ENCODE results near the gene TRAF1. TPM values are rescaled to one million over a fixed set of nuclear protein-coding genes. Genes with fewer than 3 reads are reported as not detected.

Gene TRAF1
- total RNA-seq, 2 experiments from 2014 or later, result 61.9 to 64.3 TPM

- ChIA-PET CTCF (interaction anchor here (0.6 to 3.9 kb wide), 5 partner anchors 12 to 107 kb away, joined by 3 to 18 read pairs (median 3); no protein-coding TSS in a partner anchor), POLR2A (no interaction called here)
- no peaks in the 10 kb centered on the region for H3K27me3 Mint-ChIP-seq
- peaks cover 76% of the 10 kb centered on the region for H3K36me3 Mint-ChIP-seq (ENCODE audit: low read depth)
- H3K27ac Mint-ChIP-seq, result peak overlapping the region; percentile 96
- H3K4me1 Mint-ChIP-seq, result peaks cover 79% of the 10 kb centered on the region
- peak overlapping the region; percentile 90 for H3K4me3 Mint-ChIP-seq
- no peak for DNase-seq
- no peaks in the 10 kb centered on the region for H3K9me3 Mint-ChIP-seq
Observed at GRCh38 chr9:120874226-120875194, 52.1 kb downstream of the TRAF1 start.

GRCh38 chr9:120873512-120873911, 53.1 kb downstream of the TRAF1 start:
- H3K4me1 Mint-ChIP-seq, result peaks cover 75% of the 10 kb centered on the region
- POLR2A ChIA-PET, result interaction anchor here (0.9 to 1.7 kb wide), 3 partner anchors 24 to 56 kb away, joined by 3 to 6 read pairs (median 4); no protein-coding TSS in a partner anchor
- peak overlapping the region; percentile 90 for H3K4me3 Mint-ChIP-seq
- peak overlapping the region; percentile 96 for H3K27ac Mint-ChIP-seq
- CTCF ChIA-PET, result interaction anchor here (1.1 to 3.9 kb wide), 6 partner anchors 9 to 52 kb away, joined by 3 to 18 read pairs (median 4); no protein-coding TSS in a partner anchor
- H3K27me3 Mint-ChIP-seq, result no peaks in the 10 kb centered on the region
- peaks cover 78% of the 10 kb centered on the region for H3K36me3 Mint-ChIP-seq (ENCODE audit: low read depth)
- no peaks in the 10 kb centered on the region for H3K9me3 Mint-ChIP-seq
- DNase-seq, result no peak

- Mint-ChIP-seq H3K9me3 (no peaks in the 10 kb centered on the region), H3K4me3 (peak overlapping the region; percentile 15), H3K4me1 (peaks cover 75% of the 10 kb centered on the region), H3K27me3 (no peaks in the 10 kb centered on the region), H3K36me3 (ENCODE audit: low read depth) (peaks cover 80% of the 10 kb centered on the region), H3K27ac (peak overlapping the region; percentile 96)
- DNase-seq, result no peak
- ChIA-PET CTCF (interaction anchor here (0.7 to 3.9 kb wide), 8 partner anchors 10 to 183 kb away, joined by 3 to 18 read pairs (median 4); no protein-coding TSS in a partner anchor), POLR2A (interaction anchor here (0.6 to 1.7 kb wide), 6 partner anchors 19 to 56 kb away, joined by 3 to 9 read pairs (median 4); no protein-coding TSS in a partner anchor)
Observed at GRCh38 chr9:120872791-120873502, 53.6 kb downstream of the TRAF1 start.

GRCh38 chr9:120870206-120870605, 56.4 kb downstream of the TRAF1 start:
- H3K4me1 Mint-ChIP-seq, result peaks cover 71% of the 10 kb centered on the region
- H3K4me3 Mint-ChIP-seq, result no peak overlapping the region
- peaks cover 85% of the 10 kb centered on the region for H3K36me3 Mint-ChIP-seq (ENCODE audit: low read depth)
- H3K9me3 Mint-ChIP-seq, result no peaks in the 10 kb centered on the region
- H3K27me3 Mint-ChIP-seq, result no peaks in the 10 kb centered on the region
- H3K27ac Mint-ChIP-seq, result peak overlapping the region; percentile 92
- CTCF ChIA-PET, result interaction anchor here (0.6 to 1.9 kb wide), 9 partner anchors 11 to 69 kb away, joined by 3 to 7 read pairs (median 4); no protein-coding TSS in a partner anchor
- no peak for DNase-seq
- POLR2A ChIA-PET, result interaction anchor here (0.9 kb wide), 1 partner anchor 46 kb away, joined by 3 read pairs; no protein-coding TSS in a partner anchor

GRCh38 chr9:120869726-120870125, 56.9 kb downstream of the TRAF1 start:
- ChIA-PET CTCF (interaction anchor here (0.6 to 1.9 kb wide), 12 partner anchors 10 to 864 kb away, joined by 3 to 7 read pairs (median 3); no protein-coding TSS in a partner anchor), POLR2A (interaction anchor here (0.9 kb wide), 1 partner anchor 47 kb away, joined by 3 read pairs; no protein-coding TSS in a partner anchor)
- Mint-ChIP-seq H3K4me1 (peaks cover 66% of the 10 kb centered on the region), H3K36me3 (ENCODE audit: low read depth) (peaks cover 83% of the 10 kb centered on the region), H3K9me3 (no peaks in the 10 kb centered on the region), H3K27me3 (no peaks in the 10 kb centered on the region), H3K27ac (peak overlapping the region; percentile 92), H3K4me3 (peak overlapping the region; percentile 77)
- no peak for DNase-seq

GRCh38 chr9:120869360-120869687, 57.3 kb downstream of the TRAF1 start:
- no peak for DNase-seq
- ChIA-PET POLR2A (no interaction called here), CTCF (interaction anchor here (0.6 to 1.9 kb wide), 12 partner anchors 10 to 865 kb away, joined by 3 to 7 read pairs (median 4); no protein-coding TSS in a partner anchor)
- peaks cover 62% of the 10 kb centered on the region for H3K4me1 Mint-ChIP-seq
- H3K27me3 Mint-ChIP-seq, result no peaks in the 10 kb centered on the region
- H3K9me3 Mint-ChIP-seq, result no peaks in the 10 kb centered on the region
- peak overlapping the region; percentile 77 for H3K4me3 Mint-ChIP-seq
- peaks cover 79% of the 10 kb centered on the region for H3K36me3 Mint-ChIP-seq (ENCODE audit: low read depth)
- peak overlapping the region; percentile 92 for H3K27ac Mint-ChIP-seq

- Mint-ChIP-seq H3K4me1 (peaks cover 57% of the 10 kb centered on the region), H3K9me3 (no peaks in the 10 kb centered on the region), H3K27ac (peak overlapping the region; percentile 92), H3K27me3 (no peaks in the 10 kb centered on the region), H3K4me3 (peak overlapping the region; percentile 77), H3K36me3 (ENCODE audit: low read depth) (peaks cover 79% of the 10 kb centered on the region)
- peak; percentile 96 for DNase-seq
- ChIA-PET CTCF (interaction anchor here (0.7 to 1.9 kb wide), 10 partner anchors 12 to 113 kb away, joined by 3 to 7 read pairs (median 4); no protein-coding TSS in a partner anchor), POLR2A (interaction anchor here (0.5 to 1.3 kb wide), 3 partner anchors 10 to 76 kb away, joined by 3 to 6 read pairs (median 5); partner anchors contain the start of gene FBXW2)
Observed at GRCh38 chr9:120868676-120869359, 57.8 kb downstream of the TRAF1 start.

- DNase-seq, result no peak
- Mint-ChIP-seq H3K27me3 (no peaks in the 10 kb centered on the region), H3K36me3 (ENCODE audit: low read depth) (peaks cover 77% of the 10 kb centered on the region), H3K27ac (peak overlapping the region; percentile 80), H3K9me3 (no peaks in the 10 kb centered on the region), H3K4me3 (peak overlapping the region; percentile 62), H3K4me1 (peaks cover 52% of the 10 kb centered on the region)
- ChIA-PET CTCF (interaction anchor here (0.7 to 1.7 kb wide), 6 partner anchors 22 to 74 kb away, joined by 3 to 6 read pairs (median 4); no protein-coding TSS in a partner anchor), POLR2A (interaction anchor here (0.5 to 1.3 kb wide), 3 partner anchors 10 to 75 kb away, joined by 3 to 6 read pairs (median 5); partner anchors contain the start of gene FBXW2)
Observed at GRCh38 chr9:120868339-120868675, 58.3 kb downstream of the TRAF1 start.

- Mint-ChIP-seq H3K4me3 (peak overlapping the region; percentile 38), H3K27me3 (no peaks in the 10 kb centered on the region), H3K4me1 (peaks cover 49% of the 10 kb centered on the region), H3K36me3 (ENCODE audit: low read depth) (peaks cover 77% of the 10 kb centered on the region), H3K9me3 (no peaks in the 10 kb centered on the region), H3K27ac (peak overlapping the region; percentile 80)
- ChIA-PET CTCF (interaction anchor here (0.8 to 1.7 kb wide), 7 partner anchors 21 to 74 kb away, joined by 3 to 6 read pairs (median 3); no protein-coding TSS in a partner anchor), POLR2A (interaction anchor here (0.5 to 1.3 kb wide), 3 partner anchors 11 to 75 kb away, joined by 3 to 6 read pairs (median 5); partner anchors contain the start of gene FBXW2)
- no peak for DNase-seq
Observed at GRCh38 chr9:120867676-120868338, 58.8 kb downstream of the TRAF1 start.

- Mint-ChIP-seq H3K4me1 (peaks cover 38% of the 10 kb centered on the region), H3K4me3 (no peak overlapping the region), H3K27ac (peak overlapping the region; percentile 57), H3K27me3 (no peaks in the 10 kb centered on the region), H3K9me3 (no peaks in the 10 kb centered on the region), H3K36me3 (ENCODE audit: low read depth) (peaks cover 78% of the 10 kb centered on the region)
- ChIA-PET POLR2A (no interaction called here), CTCF (interaction anchor here (0.6 to 1.7 kb wide), 7 partner anchors 20 to 260 kb away, joined by 3 to 6 read pairs (median 3); no protein-coding TSS in a partner anchor)
- no peak for DNase-seq
Observed at GRCh38 chr9:120866651-120867050, 59.9 kb downstream of the TRAF1 start.

- Mint-ChIP-seq H3K9me3 (no peaks in the 10 kb centered on the region), H3K4me3 (no peak overlapping the region), H3K27ac (peak overlapping the region; percentile 10), H3K4me1 (peaks cover 32% of the 10 kb centered on the region), H3K36me3 (ENCODE audit: low read depth) (peaks cover 77% of the 10 kb centered on the region), H3K27me3 (no peaks in the 10 kb centered on the region)
- ChIA-PET CTCF (interaction anchor here (1.4 kb wide), 1 partner anchor 19 kb away, joined by 5 read pairs; no protein-coding TSS in a partner anchor), POLR2A (no interaction called here)
- DNase-seq, result no peak
Observed at GRCh38 chr9:120865809-120866208, 60.8 kb downstream of the TRAF1 start.
